Measurements from ENCODE around the gene EEIG1. TPM values are rescaled to one million over a fixed set of nuclear protein-coding genes. Genes with fewer than 3 reads are reported as not detected.

EEIG1 gene
- total and polyA plus RNA-seq, 10 of the 15 experiments (the other 5 are each of a cell fraction or from before 2014, with no cell fraction given) = 1.2 to 75.9 (median 9.0) TPM

- TF ChIP-seq RELB (IDR thresholded peaks at IDR 0.05; ENCODE audit: low read depth) = no peak
- no peak for TF ChIP-seq KAT2A (conservative IDR thresholded peaks at IDR 0.05; ENCODE audit: control insufficient read depth, low read depth, low read length)
Observed at GRCh38 chr9:127974001-127974768, 6.6 kb downstream of the EEIG1 start (continued).

- intact Hi-C loops (cut with micrococcal nuclease; ENCODE audit: unreplicated experiment) = no loop called here
- no peak overlapping the region for H3K4me3 ChIP-seq
- SMC1A ChIA-PET (ENCODE audit: uncharacterized antibody, unreplicated experiment) = interaction anchor here (1.1 to 4.2 kb wide), 3 partner anchors 10 to 143 kb away, joined by 3 to 24 read pairs (median 4); no protein-coding TSS in a partner anchor
Observed at GRCh38 chr9:127973169-127974000, 7.4 kb downstream of the EEIG1 start.

More at GRCh38 chr9:127973169-127974000, 7.4 kb downstream of the EEIG1 start:
- Histone ChIP-seq H3K27me3 (replicated peaks in 1 of 2; ENCODE audit: control insufficient read depth in 2 of 2, insufficient read depth in 2 of 2, low read length in 1 of 2) (no peaks in the 10 kb centered on the region), H3K79me2 (ENCODE audit: control insufficient read depth, insufficient read depth, low read length) (peaks cover 62% of the 10 kb centered on the region), H3K27ac (ENCODE audit: control insufficient read depth, insufficient read depth) (no peak overlapping the region), H3K4me1 (ENCODE audit: control insufficient read depth, insufficient read depth, low read length) (peaks cover 63% of the 10 kb centered on the region), H4K20me1 (ENCODE audit: control insufficient read depth, insufficient read depth) (peaks cover 16% of the 10 kb centered on the region), H3K36me3 (ENCODE audit: control insufficient read depth in 2 of 2, insufficient read depth in 2 of 2, low read length in 1 of 2) (peaks cover 1 to 3% of the 10 kb centered on the region in 2 experiments; a peak in 2 of 4 replicates), H3K4me2 (ENCODE audit: control insufficient read depth, insufficient read depth) (peak overlapping the region; percentile 17; the same call in 1 of the 2 replicates), H3K9ac (ENCODE audit: control insufficient read depth, insufficient read depth, low read length) (no peak overlapping the region), H2AFZ (ENCODE audit: control insufficient read depth, low read depth, low read length) (no peak overlapping the region), H3K9me3 (replicated peaks; ENCODE audit: control insufficient read depth, insufficient read depth, low read length) (no peaks in the 10 kb centered on the region)
- TF ChIP-seq SUZ12 (IDR thresholded peaks at IDR 0.05; ENCODE audit: unreplicated experiment) = no peak
- no peak for TF ChIP-seq IRF5 (IDR thresholded peaks at IDR 0.05; ENCODE audit: borderline replicate concordance)
- TF ChIP-seq MTA3 (IDR thresholded peaks at IDR 0.05; ENCODE audit: borderline replicate concordance, low read length) = no peak
- no peak for DNase-seq (ENCODE audit: low read depth, low spot score)
- POLR2A ChIA-PET = interaction anchor here (0.6 to 1.0 kb wide), 2 partner anchors 13 to 58 kb away, joined by 4 to 5 read pairs; no protein-coding TSS in a partner anchor
- 87% methylated on average over 17 of the region's 17 CpGs for WGBS (ENCODE audit: insufficient coverage, insufficient replicate concordance, low lambda C conversion rate, missing lambda C conversion rate)
- no TSS peak for BruUV-seq (replicated peaks)
- RAD21 ChIA-PET (ENCODE audit: unreplicated experiment) = no interaction called here
- FAIRE-seq = no peak
- CTCF ChIA-PET = interaction anchor here (1.3 to 6.2 kb wide), 3 partner anchors 18 to 29 kb away, joined by 5 to 34 read pairs (median 12); no protein-coding TSS in a partner anchor
- no peak for ATAC-seq
- in situ Hi-C loops (cut with MboI) = no loop called here
